Upper lobe of right lung (tissue), 1 donor: ENCODE measurements around the gene MYL11. TPM values are rescaled to one million over a fixed set of nuclear protein-coding genes. Genes with fewer than 3 reads are reported as not detected.

ENCODE experiments used
- ATAC-seq: fragments of 200-7000 bp; cut with Tn5 transposase; one replicate; pipeline ENCODE4 v1.9.1; 2020; ENCODE audit warnings: mild to moderate bottlenecking, moderate library complexity
- DNase-seq: peaks from one replicate; pipeline ENCODE4 v3.0.0-alpha.2; 2020
- H3K27ac ChIP-seq: fragments of 200-600 bp; one replicate; pipeline ENCODE4 v1.8.0; 2022
- H3K27me3 ChIP-seq: fragments of 200-600 bp; one replicate; pipeline ENCODE4 v1.8.0; 2022; ENCODE audit warnings: mild to moderate bottlenecking
- H3K36me3 ChIP-seq: fragments of 200-600 bp; one replicate; pipeline ENCODE4 v1.8.0; 2022
- H3K4me1 ChIP-seq: fragments of 200-600 bp; one replicate; pipeline ENCODE4 v1.8.0; 2022
- H3K4me3 ChIP-seq: fragments of 200-600 bp; one replicate; pipeline ENCODE4 v1.8.0; 2022; ENCODE audit warnings: mild to moderate bottlenecking
- H3K9me3 ChIP-seq: fragments of 200-600 bp; one replicate; pipeline ENCODE4 v1.8.0; 2022
- intact Hi-C: fragments of 100-400 bp; cut with DNase I; formaldehyde crosslinking; loops from one replicate; pipeline ENCODE4 v1.11.0; 2022
- total RNA-seq: library from RNA; stranded (reverse); fragmentation: NEBNext Ultra II Directional; extraction: Animal tissue kit (Norgen Biotek cat#: 25700); gene quantifications from one replicate; pipeline ENCODE4 v1.2.1, GENCODE V29; 2021
- TF ChIP-seq, protein P1 (sequence below): fragments of 200-600 bp; IDR thresholded peaks from one replicate; pipeline ENCODE4 v1.8.0; 2022; ENCODE audit warnings: antibody characterized with exemption
- donor health status: DM: no; HTN: yes; CAD: no; lungs with severe emphysema.

Gene MYL11
- total RNA-seq, 1 donor from 2014 or later = not detected

DNA sequence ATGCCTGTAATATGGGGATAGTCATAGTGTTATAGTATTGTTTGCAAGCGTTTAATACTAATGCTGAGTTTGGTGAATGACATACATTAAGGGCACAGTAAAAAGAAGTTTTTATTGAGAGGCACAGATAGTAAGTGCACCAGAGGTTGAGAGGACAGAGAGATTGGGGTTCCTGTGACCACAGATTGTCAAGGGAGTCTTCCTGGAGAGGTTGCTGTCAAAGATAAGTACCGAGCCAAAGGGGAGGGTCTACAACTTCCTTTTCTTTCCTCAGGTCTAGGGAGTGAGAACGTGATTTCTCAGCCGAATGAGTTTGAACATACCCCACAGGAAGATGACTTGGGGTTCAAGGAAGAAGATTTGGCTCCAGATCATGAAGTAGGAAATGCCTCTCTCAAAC lies 22.5 kb downstream of the MYL11 start:
- H3K4me3 ChIP-seq = no peak overlapping the region
- TF ChIP-seq, protein P1, sequence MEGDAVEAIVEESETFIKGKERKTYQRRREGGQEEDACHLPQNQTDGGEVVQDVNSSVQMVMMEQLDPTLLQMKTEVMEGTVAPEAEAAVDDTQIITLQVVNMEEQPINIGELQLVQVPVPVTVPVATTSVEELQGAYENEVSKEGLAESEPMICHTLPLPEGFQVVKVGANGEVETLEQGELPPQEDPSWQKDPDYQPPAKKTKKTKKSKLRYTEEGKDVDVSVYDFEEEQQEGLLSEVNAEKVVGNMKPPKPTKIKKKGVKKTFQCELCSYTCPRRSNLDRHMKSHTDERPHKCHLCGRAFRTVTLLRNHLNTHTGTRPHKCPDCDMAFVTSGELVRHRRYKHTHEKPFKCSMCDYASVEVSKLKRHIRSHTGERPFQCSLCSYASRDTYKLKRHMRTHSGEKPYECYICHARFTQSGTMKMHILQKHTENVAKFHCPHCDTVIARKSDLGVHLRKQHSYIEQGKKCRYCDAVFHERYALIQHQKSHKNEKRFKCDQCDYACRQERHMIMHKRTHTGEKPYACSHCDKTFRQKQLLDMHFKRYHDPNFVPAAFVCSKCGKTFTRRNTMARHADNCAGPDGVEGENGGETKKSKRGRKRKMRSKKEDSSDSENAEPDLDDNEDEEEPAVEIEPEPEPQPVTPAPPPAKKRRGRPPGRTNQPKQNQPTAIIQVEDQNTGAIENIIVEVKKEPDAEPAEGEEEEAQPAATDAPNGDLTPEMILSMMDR = no peak
- peaks cover 11% of the 10 kb centered on the region for H3K4me1 ChIP-seq
- DNase-seq = no peak
- H3K27ac ChIP-seq = no peak overlapping the region
- no peaks in the 10 kb centered on the region for H3K27me3 ChIP-seq
- H3K36me3 ChIP-seq = peaks cover 6% of the 10 kb centered on the region
- intact Hi-C loops = no loop called here
- H3K9me3 ChIP-seq = no peaks in the 10 kb centered on the region
- ATAC-seq = no peak

DNA sequence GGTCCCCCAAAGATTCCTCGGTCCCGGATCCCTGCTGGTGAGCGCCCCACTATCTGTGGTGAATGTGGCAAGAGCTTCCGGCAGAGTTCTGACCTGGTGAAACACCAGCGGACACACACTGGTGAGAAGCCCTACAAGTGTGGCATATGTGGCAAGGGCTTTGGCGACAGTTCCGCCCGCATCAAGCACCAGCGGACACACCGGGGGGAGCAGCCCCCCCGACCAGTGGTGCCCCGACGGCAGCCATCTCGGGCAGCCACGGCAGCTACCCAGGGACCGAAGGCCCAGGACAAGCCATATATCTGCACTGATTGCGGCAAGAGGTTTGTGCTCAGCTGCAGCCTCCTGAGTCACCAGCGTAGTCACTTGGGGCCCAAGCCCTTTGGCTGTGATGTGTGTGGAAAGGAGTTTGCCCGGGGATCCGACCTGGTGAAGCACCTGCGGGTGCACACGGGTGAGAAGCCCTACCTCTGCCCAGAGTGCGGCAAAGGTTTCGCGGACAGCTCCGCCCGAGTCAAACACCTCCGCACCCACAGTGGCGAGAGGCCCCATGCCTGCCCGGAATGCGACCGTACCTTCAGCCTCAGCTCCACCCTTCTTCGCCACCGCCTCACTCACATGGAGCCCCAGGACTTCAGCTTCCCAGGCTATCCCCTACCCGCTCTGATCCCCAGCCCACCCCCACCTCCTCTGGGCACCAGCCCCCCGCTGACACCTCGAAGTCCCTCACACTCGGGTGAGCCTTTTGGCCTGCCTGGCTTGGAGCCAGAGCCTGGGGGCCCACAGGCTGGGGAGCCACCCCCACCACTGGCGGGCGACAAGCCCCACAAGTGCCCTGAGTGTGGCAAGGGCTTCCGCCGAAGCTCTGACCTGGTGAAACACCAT lies 23.4 kb downstream of the MYL11 start:
- intact Hi-C loops = no loop called here
- H3K27me3 ChIP-seq = no peaks in the 10 kb centered on the region
- no peak overlapping the region for H3K4me3 ChIP-seq
- TF ChIP-seq, protein P1 = no peak
- H3K4me1 ChIP-seq = peaks cover 11% of the 10 kb centered on the region
- no peaks in the 10 kb centered on the region for H3K9me3 ChIP-seq
- peaks cover 6% of the 10 kb centered on the region for H3K36me3 ChIP-seq
- DNase-seq = no peak
- no peak overlapping the region for H3K27ac ChIP-seq
- ATAC-seq = no peak

DNA sequence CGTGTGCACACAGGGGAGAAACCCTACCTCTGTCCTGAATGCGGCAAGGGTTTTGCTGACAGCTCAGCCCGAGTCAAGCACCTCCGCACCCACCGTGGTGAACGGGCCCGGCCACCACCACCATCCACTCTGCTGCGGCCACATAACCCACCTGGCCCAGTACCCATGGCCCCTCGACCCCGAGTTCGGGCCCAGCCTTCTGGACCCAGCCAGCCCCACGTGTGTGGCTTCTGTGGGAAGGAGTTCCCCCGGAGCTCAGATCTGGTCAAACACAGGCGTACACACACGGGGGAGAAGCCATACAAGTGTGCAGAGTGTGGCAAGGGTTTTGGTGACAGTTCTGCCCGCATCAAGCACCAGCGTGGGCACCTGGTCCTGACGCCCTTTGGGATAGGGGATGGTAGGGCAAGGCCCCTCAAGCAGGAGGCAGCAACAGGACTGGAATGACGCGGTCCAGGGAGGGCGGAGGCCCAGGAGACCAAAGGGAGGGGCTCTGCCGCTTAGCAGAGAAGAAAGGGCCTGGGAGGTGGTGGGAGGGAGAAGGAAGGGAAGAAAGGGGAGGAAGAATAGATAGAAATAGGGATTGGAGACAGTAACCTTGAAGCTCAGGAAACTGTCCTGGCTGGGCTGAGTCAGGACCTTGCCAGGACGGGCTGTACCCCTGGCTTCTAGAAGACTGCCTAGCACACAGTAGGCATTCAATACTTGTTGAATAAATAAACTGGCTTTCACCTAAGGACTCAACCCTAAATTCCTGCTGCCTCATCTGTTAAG lies 24.2 kb downstream of the MYL11 start:
- no peaks in the 10 kb centered on the region for H3K27me3 ChIP-seq
- peaks cover 11% of the 10 kb centered on the region for H3K4me1 ChIP-seq
- DNase-seq (no peak), ATAC-seq (no peak)
- TF ChIP-seq, protein P1 = no peak
- no peaks in the 10 kb centered on the region for H3K9me3 ChIP-seq
- no peak overlapping the region for H3K27ac ChIP-seq
- no peak overlapping the region for H3K4me3 ChIP-seq
- peaks cover 6% of the 10 kb centered on the region for H3K36me3 ChIP-seq
- intact Hi-C loops = no loop called here

DNA sequence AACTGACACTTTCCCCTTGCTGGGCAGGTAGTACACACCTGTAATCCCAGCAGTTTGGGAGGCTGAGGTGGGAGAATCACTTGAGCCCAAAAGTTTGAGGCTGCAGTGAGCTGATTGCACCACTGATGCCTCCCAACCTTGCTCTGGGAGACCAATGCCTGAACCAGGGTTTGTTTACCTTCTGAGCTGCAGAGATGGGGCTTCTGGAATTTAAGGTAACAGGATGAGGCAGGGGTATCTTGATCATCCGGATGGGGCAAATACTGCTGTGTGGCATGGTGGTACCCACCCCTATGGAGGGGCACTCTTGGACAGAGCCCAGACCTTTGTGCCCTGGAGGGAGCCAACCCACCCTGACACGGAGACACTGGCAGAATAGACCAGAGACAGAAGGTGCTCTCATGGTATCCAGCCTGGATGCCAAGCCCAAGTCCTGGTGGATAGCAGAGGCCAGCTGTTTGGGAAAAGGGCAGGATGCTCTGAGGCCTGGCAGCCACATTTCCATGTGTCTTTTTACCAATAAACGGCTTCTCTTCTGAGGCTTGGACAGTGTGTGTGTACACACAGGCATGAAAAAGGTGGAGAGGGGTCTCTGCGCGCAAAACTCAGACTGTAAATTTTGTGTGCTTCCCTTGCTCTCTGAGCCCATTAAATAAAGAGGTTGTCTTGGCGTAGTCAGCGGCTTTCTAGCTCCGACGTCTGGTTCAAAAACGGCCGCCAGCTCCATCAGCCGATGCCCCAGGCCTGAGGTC lies 25.0 kb downstream of the MYL11 start:
- Histone ChIP-seq H3K9me3 (no peaks in the 10 kb centered on the region), H3K27me3 (no peaks in the 10 kb centered on the region), H3K27ac (peak overlapping the region; percentile 79), H3K4me1 (peaks cover 11% of the 10 kb centered on the region), H3K4me3 (peak overlapping the region; percentile 81), H3K36me3 (peaks cover 6% of the 10 kb centered on the region)
- DNase-seq (no peak), ATAC-seq (no peak)
- intact Hi-C loops = no loop called here
- TF ChIP-seq, protein P1 = no peak

DNA sequence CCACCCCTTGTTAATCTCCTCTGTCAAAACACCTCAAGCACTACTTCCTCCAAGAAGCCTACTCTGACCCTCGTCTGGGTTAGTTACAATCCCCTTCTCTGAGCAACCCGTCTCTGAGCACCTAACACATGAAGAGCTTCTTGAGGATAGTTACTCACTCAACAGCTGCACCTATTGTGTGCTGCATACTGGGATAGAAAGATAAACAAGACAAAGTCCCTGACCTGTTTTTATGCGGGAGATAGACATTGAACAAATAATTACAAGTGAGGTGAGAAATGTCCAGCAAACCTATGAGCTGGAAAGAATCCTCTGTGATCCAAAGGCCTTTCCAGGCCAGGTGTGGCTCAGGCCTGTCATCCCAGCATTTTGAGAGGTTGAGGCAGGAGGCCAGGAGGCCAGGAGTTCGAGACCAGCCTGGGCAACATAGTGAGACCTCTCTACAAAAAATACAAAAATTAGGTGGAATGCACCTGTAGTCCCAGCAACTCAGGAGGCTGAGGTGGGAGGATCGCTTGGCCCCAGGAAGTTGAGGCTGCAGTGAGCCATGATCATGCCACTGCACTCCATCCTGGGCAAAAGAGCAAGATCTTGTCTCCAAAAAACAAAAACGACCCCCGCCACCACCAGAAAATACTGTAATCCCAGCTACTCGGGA lies 27.3 kb downstream of the MYL11 start:
- peak; percentile 15 for ATAC-seq
- Histone ChIP-seq H3K9me3 (no peaks in the 10 kb centered on the region), H3K27me3 (no peaks in the 10 kb centered on the region), H3K27ac (no peak overlapping the region), H3K4me1 (no peaks in the 10 kb centered on the region), H3K36me3 (peaks cover 6% of the 10 kb centered on the region), H3K4me3 (no peak overlapping the region)
- intact Hi-C loops = no loop called here
- TF ChIP-seq, protein P1 = no peak
- no peak for DNase-seq
